Hepatocyte (in vitro differentiated cells): ENCODE data around the gene PHACTR1.

Source experiments
- CTCF ChIP-seq: fragments of 200-600 bp; sonication (generic); IDR thresholded peaks from 2 replicates; pipeline ENCODE4 v1.5.1; 2016; ENCODE audit warnings: antibody characterized with exemption, mild to moderate bottlenecking; ENCODE audit not compliant: poor library complexity
- EZH2 ChIP-seq: fragments of 200-600 bp; sonication (generic); IDR thresholded peaks from 2 replicates; pipeline ENCODE4 v1.6.1; 2016; ENCODE audit warnings: antibody characterized with exemption, mild to moderate bottlenecking, borderline replicate concordance

GRCh38 chr6:13239530-13240455 lies 523.2 kb downstream of the PHACTR1 start:
- no peak for TF ChIP-seq CTCF
- no peak for TF ChIP-seq EZH2
